ENCODE measurements around the gene ADAMTS17. TPM values are rescaled to one million over a fixed set of nuclear protein-coding genes. Genes with fewer than 3 reads are reported as not detected.

Gene ADAMTS17
- total RNA-seq, 1 donor from 2014 or later: 3.4 TPM

- H3K4me1 Mint-ChIP-seq (ENCODE audit: low read depth): peaks cover 20% of the 10 kb centered on the region
- H3K9me3 Mint-ChIP-seq (ENCODE audit: low read depth): no peaks in the 10 kb centered on the region
- no peak overlapping the region for H3K4me3 Mint-ChIP-seq (ENCODE audit: unreplicated experiment)
- no peak overlapping the region for H3K27ac Mint-ChIP-seq (ENCODE audit: unreplicated experiment)
- no peak for DNase-seq (ENCODE audit: low spot score)
- TF ChIP-seq CTCF (IDR thresholded peaks at IDR 0.05): no peak
- no peaks in the 10 kb centered on the region for H3K36me3 Mint-ChIP-seq (ENCODE audit: low read depth)
- peaks cover 6% of the 10 kb centered on the region for H3K27me3 Mint-ChIP-seq (ENCODE audit: low read depth)
Measured at GRCh38 chr15:99957642-99958013, 384.1 kb downstream of the ADAMTS17 start.

- Mint-ChIP-seq H3K36me3 (ENCODE audit: low read depth) (no peaks in the 10 kb centered on the region), H3K4me3 (ENCODE audit: unreplicated experiment) (no peak overlapping the region), H3K27me3 (ENCODE audit: low read depth) (peaks cover 6% of the 10 kb centered on the region), H3K9me3 (ENCODE audit: low read depth) (no peaks in the 10 kb centered on the region), H3K27ac (ENCODE audit: unreplicated experiment) (no peak overlapping the region), H3K4me1 (ENCODE audit: low read depth) (peaks cover 20% of the 10 kb centered on the region)
- DNase-seq (ENCODE audit: low spot score): peak; percentile 46
- no peak for TF ChIP-seq CTCF (IDR thresholded peaks at IDR 0.05)
Measured at GRCh38 chr15:99956820-99957641, 384.7 kb downstream of the ADAMTS17 start.

GRCh38 chr15:99956022-99956775, 385.6 kb downstream of the ADAMTS17 start:
- TF ChIP-seq CTCF (IDR thresholded peaks at IDR 0.05): no peak
- Mint-ChIP-seq H3K4me1 (ENCODE audit: low read depth) (peaks cover 19% of the 10 kb centered on the region), H3K4me3 (ENCODE audit: unreplicated experiment) (no peak overlapping the region), H3K27me3 (ENCODE audit: low read depth) (peaks cover 6% of the 10 kb centered on the region), H3K36me3 (ENCODE audit: low read depth) (no peaks in the 10 kb centered on the region), H3K27ac (ENCODE audit: unreplicated experiment) (no peak overlapping the region), H3K9me3 (ENCODE audit: low read depth) (no peaks in the 10 kb centered on the region)
- peak; percentile 43 for DNase-seq (ENCODE audit: low spot score)

- peaks cover 3% of the 10 kb centered on the region for H3K27me3 Mint-ChIP-seq (ENCODE audit: low read depth)
- no peak overlapping the region for H3K27ac Mint-ChIP-seq (ENCODE audit: unreplicated experiment)
- no peak for TF ChIP-seq CTCF (IDR thresholded peaks at IDR 0.05)
- no peaks in the 10 kb centered on the region for H3K9me3 Mint-ChIP-seq (ENCODE audit: low read depth)
- no peak for DNase-seq (ENCODE audit: low spot score)
- no peak overlapping the region for H3K4me3 Mint-ChIP-seq (ENCODE audit: unreplicated experiment)
- peaks cover 15% of the 10 kb centered on the region for H3K4me1 Mint-ChIP-seq (ENCODE audit: low read depth)
- H3K36me3 Mint-ChIP-seq (ENCODE audit: low read depth): no peaks in the 10 kb centered on the region
Measured at GRCh38 chr15:99955532-99955931, 386.2 kb downstream of the ADAMTS17 start.

- no peak overlapping the region for H3K4me3 Mint-ChIP-seq (ENCODE audit: unreplicated experiment)
- H3K27me3 Mint-ChIP-seq (ENCODE audit: low read depth): peaks cover 3% of the 10 kb centered on the region
- peaks cover 2% of the 10 kb centered on the region for H3K9me3 Mint-ChIP-seq (ENCODE audit: low read depth)
- H3K36me3 Mint-ChIP-seq (ENCODE audit: low read depth): peaks cover 2% of the 10 kb centered on the region
- TF ChIP-seq CTCF (IDR thresholded peaks at IDR 0.05): no peak
- no peak overlapping the region for H3K27ac Mint-ChIP-seq (ENCODE audit: unreplicated experiment)
- peaks cover 15% of the 10 kb centered on the region for H3K4me1 Mint-ChIP-seq (ENCODE audit: low read depth)
- DNase-seq (ENCODE audit: low spot score): no peak
Measured at GRCh38 chr15:99955181-99955525, 386.6 kb downstream of the ADAMTS17 start.
